ENCODE results near the gene YBX1. TPM values are rescaled to one million over a fixed set of nuclear protein-coding genes. Genes with fewer than 3 reads are reported as not detected.

The YBX1 gene
- total RNA-seq, 2 donors from 2014 or later = 801 to 826 TPM

GRCh38 chr1:42682739-42683531, 717 bp downstream of the YBX1 start:
- TF ChIP-seq, protein P1, sequence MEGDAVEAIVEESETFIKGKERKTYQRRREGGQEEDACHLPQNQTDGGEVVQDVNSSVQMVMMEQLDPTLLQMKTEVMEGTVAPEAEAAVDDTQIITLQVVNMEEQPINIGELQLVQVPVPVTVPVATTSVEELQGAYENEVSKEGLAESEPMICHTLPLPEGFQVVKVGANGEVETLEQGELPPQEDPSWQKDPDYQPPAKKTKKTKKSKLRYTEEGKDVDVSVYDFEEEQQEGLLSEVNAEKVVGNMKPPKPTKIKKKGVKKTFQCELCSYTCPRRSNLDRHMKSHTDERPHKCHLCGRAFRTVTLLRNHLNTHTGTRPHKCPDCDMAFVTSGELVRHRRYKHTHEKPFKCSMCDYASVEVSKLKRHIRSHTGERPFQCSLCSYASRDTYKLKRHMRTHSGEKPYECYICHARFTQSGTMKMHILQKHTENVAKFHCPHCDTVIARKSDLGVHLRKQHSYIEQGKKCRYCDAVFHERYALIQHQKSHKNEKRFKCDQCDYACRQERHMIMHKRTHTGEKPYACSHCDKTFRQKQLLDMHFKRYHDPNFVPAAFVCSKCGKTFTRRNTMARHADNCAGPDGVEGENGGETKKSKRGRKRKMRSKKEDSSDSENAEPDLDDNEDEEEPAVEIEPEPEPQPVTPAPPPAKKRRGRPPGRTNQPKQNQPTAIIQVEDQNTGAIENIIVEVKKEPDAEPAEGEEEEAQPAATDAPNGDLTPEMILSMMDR (IDR thresholded peaks at IDR 0.05) = no peak
- H3K27ac ChIP-seq = peak overlapping the region; percentile 97 to 98
- no peaks in the 10 kb centered on the region for H3K36me3 ChIP-seq
- H3K4me1 ChIP-seq = peaks cover 0 to 58% of the 10 kb centered on the region in 2 donors
- H3K4me3 ChIP-seq = peak overlapping the region; percentile 90 to 95
- no peaks in the 10 kb centered on the region for H3K27me3 ChIP-seq
- no peaks in the 10 kb centered on the region for H3K9me3 ChIP-seq
- DNase-seq (ENCODE audit: low spot score) = peak; percentile 78

- H3K27ac ChIP-seq = no peak overlapping the region
These were observed 1.9 kb downstream of the YBX1 start for GRCh38 chr1:42684139-42684538.

DNA sequence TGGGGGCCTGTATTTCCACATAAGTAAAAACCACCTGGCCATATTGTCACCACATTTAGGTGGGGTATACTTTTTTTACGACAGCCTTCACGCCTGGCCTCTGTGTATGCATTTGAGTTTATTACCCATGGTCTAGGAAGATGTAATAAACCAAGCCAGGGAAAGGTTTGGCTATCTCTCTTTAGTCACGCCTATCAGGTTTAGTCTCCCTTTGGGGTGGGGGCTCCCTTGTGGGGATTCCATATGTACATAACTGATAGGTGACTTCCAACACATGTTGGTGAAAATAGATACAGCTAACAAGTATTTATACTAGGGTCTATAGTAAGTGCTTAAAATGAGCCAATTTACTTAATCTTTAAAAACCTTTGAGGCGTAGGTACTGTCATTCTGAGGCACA, 4.2 kb downstream of the YBX1 start:
- DNase-seq (ENCODE audit: low spot score) = no peak
- Histone ChIP-seq H3K27ac (peak overlapping the region; percentile 9 to 36), H3K9me3 (no peaks in the 10 kb centered on the region), H3K36me3 (no peaks in the 10 kb centered on the region), H3K4me3 (no peak overlapping the region), H3K27me3 (no peaks in the 10 kb centered on the region), H3K4me1 (peaks cover 0 to 78% of the 10 kb centered on the region in 2 donors)
- TF ChIP-seq, protein P1 (IDR thresholded peaks at IDR 0.05) = no peak

More at GRCh38 chr1:42684139-42684538, 1.9 kb downstream of the YBX1 start:
- peak overlapping the region in 1 of 2 donors; percentile 95 for H3K4me3 ChIP-seq
- TF ChIP-seq, protein P1 (IDR thresholded peaks at IDR 0.05) = no peak
- no peaks in the 10 kb centered on the region for H3K27me3 ChIP-seq
- no peaks in the 10 kb centered on the region for H3K36me3 ChIP-seq
- H3K4me1 ChIP-seq = peaks cover 0 to 70% of the 10 kb centered on the region in 2 donors
- no peak for DNase-seq (ENCODE audit: low spot score)
- H3K9me3 ChIP-seq = no peaks in the 10 kb centered on the region

DNA sequence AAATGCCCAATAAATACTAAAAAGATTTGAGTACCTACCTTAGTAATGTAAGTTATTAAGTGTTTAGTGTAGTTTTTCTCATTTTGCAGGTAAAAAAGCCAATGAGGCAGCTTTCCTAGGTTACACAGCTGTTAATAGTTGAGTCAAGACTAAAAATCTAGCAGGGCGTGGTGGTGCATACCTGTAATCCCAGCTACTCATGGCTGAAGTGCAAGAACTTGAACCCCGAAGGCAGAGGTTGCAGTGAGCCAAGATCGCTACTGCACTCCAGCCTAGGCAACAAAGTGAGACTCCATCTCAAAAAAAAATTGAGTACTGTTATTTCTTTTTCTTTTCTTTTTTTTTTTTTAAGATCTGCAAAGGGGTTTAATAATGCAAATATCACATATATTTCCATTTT, 7.7 kb downstream of the YBX1 start:
- Histone ChIP-seq H3K4me1 (peaks cover 0 to 80% of the 10 kb centered on the region in 2 donors), H3K27ac (no peak overlapping the region)

GRCh38 chr1:42690477-42691156, 8.4 kb downstream of the YBX1 start:
- H3K27ac ChIP-seq = no peak overlapping the region
- H3K4me1 ChIP-seq = peaks cover 0 to 73% of the 10 kb centered on the region in 2 donors
- H3K36me3 ChIP-seq = no peaks in the 10 kb centered on the region
- no peak overlapping the region for H3K4me3 ChIP-seq
- no peaks in the 10 kb centered on the region for H3K27me3 ChIP-seq
- TF ChIP-seq, protein P1 (IDR thresholded peaks at IDR 0.05) = no peak
- no peak for DNase-seq (ENCODE audit: low spot score)
- no peaks in the 10 kb centered on the region for H3K9me3 ChIP-seq

More for the DNA sequence above, 7.7 kb downstream of the YBX1 start:
- TF ChIP-seq, protein P1 (IDR thresholded peaks at IDR 0.05) = no peak
- no peaks in the 10 kb centered on the region for H3K36me3 ChIP-seq
- DNase-seq (ENCODE audit: low spot score) = no peak
- H3K4me3 ChIP-seq = no peak overlapping the region
- no peaks in the 10 kb centered on the region for H3K27me3 ChIP-seq
- H3K9me3 ChIP-seq = no peaks in the 10 kb centered on the region

All from right atrium auricular region (tissue), 2 donors.